Right renal cortex interstitium (tissue), 3 donors: ENCODE results near the gene CTNNA1. TPM values are rescaled to one million over a fixed set of nuclear protein-coding genes. Genes with fewer than 3 reads are reported as not detected.
"Not testable (repeated sequence)": the region's sequence is repeated elsewhere in the genome, so short reads cannot be mapped to it uniquely, and the experiment has no call there.

Source experiments
- DNase-seq, 3 donors: peaks; one replicate each; pipeline ENCODE4 v3.0.0-alpha.2; 2013; ENCODE audit warnings: low read depth in 3 of 3, low spot score in 2 of 3
- polyA plus RNA-seq, 3 donors: library from polyadenylated mRNA; unstranded; fragments of 120-200 nt; gene quantifications; one replicate each; pipeline ENCODE4 v1.2.1, GENCODE V29; 2013; ENCODE audit not compliant: insufficient read length in 3 of 3

CTNNA1 gene
- polyA plus RNA-seq, 3 donors, result 380 to 411 (median 404) TPM

DNA sequence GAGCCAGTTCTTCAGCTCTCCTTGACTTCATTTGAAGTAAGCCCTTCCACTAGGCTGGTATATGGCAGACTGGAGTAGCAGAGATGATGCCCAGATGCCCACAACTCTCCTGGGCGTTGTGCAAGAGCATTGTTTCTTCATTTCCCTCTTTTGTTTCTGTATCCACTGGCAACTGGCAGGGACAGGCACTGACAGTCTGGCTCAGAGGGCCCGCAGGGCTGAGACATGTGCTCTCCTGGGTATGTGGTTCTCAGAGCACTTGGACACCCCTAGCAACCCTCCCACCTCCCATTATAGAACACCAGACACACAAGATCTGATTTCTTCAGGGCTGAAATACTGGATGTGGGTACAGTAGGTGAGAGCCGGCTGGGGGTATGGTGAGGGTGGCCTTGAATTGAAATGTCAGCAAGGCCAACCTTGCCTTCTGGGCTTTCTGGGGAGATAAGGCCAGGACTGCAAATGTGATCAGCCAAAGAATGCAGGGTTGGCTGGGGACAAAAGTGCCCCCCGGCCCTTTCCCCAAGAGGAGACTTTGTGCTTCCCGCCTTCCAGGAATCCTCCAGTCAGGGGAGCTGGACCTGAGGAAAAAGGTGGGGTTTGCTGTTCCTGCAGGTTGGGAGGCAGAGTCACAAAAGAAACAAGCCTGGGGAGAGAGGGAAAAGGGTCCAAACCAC is 28.6 kb upstream of the CTNNA1 start:
- DNase-seq, result no peak

DNA sequence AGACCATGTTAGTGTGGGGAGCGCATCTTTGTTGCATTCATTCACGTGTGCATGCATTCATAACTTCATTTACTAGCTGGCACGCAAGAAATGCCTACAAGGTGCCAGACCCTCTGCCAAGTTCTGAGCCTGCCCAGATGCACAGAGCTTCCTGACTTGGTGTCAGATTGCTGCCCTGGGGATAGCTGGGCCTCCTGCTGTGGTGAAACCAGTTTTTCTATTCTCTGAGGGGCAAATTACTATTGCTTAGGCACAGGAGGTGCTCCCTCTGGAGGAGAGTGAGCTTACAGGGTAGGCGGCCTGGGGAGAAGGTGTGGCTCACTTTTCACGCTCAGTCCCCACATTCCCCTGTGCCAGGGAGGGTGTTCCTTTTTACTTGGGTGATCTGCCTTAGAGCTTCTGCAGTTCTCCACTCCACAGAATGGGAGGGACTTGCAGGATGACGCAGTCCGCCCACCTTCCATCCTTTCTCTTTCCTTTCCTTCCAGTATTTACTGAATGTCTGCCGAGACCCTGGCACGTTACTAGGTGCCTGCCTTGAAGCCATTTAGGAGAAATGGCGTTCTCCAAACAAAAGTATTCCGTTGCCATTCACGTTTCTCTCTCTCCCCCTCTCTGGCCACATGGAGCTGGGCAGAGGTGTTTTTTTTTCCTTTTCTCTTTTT is 27.9 kb upstream of the CTNNA1 start:
- DNase-seq, result peak in 1 of 3 donors; percentile 56

DNA sequence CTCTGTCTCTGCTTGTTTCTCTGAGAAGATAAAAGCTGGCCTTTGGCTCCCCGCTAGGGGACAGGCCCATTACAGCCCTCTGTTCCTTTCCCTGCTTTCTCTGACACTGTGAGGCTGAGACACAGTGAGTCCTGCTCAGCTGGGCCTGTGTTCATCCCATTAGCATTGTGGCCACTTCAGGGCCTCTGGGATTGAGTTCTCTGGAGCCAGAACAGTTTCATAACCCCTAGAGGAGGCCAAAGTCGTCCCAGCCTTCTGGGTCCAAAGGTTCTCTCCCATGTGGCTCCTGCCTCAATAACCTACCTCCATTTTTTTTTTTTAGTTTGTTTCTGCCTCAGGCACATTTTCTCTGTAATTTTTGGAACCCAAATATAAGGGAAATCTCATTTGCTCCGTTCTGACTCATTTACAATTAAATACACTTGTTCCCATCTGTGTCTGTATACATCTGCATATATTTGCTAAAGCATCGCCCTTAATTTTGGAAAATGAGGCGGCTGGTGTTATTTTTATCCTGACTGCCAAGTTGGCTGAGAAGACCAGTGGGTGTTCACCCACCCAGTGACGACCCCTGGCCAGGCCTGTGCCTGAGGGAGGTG is 27.3 kb upstream of the CTNNA1 start:
- DNase-seq, result no peak

DNA sequence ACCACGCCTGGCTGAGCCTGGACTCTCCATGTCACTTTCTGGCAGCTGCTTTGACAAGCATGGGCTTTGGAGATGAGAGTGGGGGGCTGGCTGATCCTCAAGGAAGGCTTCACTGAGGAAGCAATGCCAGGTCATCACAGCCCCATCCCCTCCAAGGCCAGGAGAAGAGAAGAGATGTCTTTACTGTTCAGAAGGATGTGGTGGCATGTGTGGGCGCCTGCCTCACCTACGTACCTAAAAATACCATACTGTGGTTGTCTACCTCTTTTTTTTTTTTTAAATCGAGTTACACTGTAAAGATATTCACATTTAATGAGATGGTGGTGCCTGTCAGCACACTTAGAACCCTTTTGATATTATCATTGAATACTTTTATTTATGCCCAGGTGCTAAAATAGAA is 26.4 kb upstream of the CTNNA1 start:
- DNase-seq, result no peak

DNA sequence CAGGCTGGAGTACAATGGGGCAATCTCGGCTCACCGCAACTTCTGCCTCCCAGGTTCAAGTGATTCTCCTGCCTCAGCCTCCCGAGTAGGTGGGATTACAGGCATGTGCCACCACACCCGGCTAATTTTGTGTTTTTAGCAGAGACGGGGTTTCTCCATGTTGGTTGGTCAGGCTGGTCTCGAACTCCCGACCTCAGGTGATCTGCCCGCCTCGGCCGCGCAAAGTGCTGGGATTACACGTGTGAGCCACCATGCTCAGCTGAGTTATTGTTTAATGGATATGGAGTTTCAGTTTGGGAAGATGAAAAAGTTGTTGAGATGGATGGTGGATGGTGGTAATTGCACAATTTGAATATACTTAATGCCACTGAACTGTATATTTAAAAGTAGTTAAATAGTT is 22.7 kb upstream of the CTNNA1 start:
- not testable (repeated sequence) for DNase-seq

DNA sequence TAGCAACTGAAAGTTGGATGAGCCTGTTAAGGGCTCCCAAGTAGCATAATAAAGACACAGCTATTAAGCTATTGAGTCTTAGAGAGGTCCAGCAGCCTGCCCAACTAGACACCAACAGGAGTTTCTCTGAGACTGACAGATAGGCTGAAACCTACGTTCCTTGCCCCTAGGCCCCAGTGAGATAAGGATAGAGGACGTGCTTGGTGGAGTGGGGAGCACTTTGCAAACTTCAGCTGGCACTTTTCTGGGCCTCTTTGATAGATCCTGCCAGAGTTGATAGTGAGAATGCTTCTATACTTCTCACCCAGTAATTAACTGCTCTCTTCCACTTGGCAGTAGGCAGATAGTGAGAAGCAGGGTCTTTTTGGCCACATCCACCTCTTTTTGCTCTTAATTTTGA is 20.8 kb upstream of the CTNNA1 start:
- no peak for DNase-seq

DNA sequence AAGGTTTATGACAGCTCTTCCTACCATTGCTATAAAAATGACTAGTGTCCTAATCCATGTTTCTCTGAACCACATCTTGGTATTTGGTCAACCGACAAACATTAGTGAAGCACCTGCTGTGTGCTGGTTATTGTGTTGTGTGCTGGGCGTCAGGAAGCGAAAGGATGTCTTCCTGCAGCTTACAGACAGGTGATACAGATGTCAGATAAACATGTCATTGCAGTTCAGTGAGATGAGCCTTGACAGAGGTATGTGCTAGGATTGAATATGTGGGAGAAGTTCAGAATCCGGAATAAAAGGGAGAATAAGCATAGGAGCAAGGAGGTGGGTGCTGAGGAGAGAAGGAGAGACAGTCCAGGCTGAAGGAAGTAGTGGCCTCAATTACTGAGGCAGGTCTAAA is 20.3 kb upstream of the CTNNA1 start:
- no peak for DNase-seq

DNA sequence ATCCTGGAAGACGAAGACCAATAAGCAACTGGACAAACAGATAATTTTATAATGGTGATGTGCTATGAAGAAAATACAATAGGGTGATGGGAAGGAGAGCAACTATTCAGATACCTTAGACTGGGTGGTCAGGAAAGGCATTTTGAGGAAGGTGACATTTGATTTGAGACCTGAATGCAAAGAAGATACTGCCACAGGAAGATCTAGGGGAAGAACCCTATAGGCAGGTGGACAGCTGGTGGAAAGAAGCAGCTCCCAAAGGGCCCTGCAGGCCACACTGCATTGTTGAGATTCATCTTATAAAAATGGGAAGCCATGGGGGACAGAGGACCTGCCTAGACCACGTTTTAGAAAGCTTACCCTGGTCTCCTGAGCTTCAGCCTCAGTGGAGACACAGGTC is 19.7 kb upstream of the CTNNA1 start:
- DNase-seq, result no peak

DNA sequence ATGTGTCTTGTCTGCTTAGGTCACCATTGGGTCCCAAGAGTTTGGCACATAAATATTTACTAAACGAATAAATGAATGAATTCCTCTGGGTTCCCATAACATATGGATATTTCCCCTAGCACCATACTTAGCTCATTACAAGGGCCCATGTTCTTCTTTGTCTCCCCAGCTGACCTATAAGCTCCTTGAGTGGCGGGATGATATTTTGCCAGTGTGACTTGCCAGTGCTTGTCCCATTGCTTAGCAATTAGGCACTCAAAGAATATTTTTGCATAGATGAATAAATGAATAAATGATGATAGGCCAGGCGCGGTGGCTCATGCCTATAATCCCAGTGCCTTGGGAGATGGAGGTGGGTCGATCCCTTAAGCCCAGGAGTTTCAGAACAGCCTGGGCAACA is 16.9 kb upstream of the CTNNA1 start:
- no peak for DNase-seq

DNA sequence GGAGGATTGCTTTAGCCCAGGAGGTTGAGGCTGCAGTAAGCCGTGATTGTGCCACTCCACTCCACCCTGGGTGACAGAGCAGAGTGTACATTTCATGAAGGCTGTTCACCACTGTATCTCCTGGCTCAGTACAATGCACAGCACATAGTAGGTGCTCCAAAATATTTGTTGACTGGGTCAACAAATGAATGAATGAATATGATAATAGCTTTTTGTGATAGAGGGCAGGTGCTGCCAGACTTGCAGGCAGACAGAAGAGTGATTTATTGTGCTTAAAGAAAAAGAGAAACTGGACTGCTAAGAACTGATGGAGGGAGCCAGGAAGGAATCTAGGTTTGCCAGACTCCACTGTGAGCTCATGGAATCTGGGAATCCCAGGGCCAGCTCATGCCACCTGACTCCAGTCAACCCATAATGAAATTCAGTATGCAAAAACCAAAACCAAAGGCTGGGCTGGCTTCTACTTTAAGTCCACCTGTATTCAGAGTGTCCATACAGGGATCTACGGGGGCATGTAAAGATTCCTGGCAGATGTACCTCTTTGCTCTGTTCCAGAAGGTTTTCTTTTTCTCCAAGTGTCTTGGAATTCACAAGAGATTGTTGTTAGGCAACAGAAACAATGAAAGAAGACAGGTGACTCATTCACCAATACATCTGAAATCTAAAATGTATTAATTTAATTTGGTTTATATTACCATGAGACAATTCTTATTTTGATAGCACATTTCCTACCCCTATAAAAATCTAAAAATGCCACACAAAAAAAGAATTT is 15.5 kb upstream of the CTNNA1 start:
- no peak for DNase-seq

DNA sequence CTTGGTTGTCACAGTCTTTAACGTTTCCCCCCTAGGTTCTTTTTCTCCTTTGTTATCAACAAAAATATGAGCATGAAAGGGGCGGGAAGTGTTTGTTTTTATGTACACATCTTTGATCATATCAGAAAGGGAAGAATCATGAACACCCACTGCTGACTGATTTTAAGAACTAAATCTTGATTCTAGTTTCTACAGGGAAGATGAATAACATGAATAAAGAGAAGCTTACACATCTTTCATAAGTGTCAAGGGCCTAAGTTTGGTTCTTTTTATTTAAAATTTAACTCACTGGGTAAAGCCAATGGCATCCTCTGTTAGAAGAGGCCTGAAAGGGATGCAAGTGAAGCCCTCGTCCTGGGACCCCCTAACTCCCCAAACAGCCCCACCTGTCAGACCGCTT is 14.8 kb upstream of the CTNNA1 start:
- no peak for DNase-seq

DNA sequence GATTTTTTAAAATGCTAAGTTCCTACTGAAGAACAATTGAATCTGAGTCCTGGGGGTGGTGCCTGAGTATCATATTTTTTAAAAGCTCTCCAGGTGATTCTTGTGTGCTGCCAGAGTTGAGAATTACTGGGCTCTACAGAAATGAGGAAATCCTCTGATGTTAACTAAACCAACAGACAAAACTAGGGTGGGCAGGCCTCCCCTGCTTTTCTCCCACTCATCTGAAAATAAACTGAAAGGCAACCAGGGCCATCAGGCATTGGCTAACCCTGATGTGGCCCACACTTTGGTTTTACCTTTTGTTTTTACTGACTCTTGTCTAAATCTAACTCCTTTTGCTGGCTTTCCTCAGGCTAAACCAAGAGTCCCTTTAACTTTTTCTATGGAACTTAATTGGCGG is 13.3 kb upstream of the CTNNA1 start:
- DNase-seq, result no peak

DNA sequence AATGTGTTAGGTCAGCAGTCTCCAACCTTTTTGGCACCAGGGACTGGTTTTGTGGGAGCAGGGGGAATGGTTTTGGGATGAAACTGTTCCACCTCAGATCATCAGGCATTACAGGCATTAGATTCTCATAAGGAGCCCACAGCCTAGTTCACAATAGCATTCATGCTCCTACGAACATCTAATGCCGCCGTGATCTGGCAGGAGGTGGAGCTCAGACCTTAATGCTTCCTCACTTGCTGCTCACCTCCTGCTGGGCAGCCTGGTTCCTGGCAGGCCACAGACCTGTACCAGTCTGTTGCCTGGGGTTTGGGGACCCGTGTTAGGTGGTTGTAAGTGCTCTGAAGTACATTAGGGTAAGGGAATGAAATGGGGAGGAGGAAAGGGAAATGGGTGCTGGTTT is 9.7 kb upstream of the CTNNA1 start:
- no peak for DNase-seq

DNA sequence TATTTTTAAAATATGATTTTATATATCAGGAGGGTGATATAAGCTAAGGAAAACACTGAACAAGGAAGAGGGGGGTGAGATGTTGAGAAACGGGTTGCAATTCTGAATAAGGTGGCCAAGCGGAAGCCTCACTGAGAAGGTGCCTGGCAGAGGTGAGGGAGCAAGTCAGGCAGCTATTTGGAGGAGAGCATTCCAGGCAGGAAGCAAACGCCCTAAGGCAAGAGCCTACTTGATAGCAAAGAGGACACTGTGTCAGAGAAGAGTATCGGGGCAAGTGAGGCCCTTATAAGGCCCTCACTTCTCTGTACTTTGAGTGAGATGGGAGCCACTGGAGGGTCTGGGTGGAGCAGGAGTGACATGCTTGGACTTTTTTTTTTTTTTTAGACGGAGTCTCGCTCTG is 8.0 kb upstream of the CTNNA1 start:
- no peak for DNase-seq

DNA sequence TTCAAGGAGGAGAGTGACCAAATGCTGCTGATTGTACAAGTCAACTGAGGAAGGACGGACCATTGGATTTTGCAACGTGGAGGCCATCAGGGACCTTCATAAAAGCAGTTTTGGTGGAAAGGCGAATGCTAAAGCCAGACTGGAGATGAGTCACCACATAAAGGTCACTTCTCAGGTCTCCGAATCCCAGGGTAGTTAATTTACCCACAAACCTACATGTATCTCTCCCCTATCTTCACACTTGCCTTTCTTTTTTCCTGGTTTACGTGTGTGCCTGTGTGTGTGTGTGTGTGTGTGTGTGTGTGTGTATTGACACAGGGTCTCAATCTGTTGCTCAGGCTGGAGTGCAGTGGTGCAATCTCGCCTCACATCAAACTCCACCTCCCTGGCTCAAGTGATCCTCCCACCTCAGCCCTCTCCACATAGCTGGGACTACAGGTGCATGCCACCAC is 4.6 kb upstream of the CTNNA1 start:
- no peak for DNase-seq

DNA sequence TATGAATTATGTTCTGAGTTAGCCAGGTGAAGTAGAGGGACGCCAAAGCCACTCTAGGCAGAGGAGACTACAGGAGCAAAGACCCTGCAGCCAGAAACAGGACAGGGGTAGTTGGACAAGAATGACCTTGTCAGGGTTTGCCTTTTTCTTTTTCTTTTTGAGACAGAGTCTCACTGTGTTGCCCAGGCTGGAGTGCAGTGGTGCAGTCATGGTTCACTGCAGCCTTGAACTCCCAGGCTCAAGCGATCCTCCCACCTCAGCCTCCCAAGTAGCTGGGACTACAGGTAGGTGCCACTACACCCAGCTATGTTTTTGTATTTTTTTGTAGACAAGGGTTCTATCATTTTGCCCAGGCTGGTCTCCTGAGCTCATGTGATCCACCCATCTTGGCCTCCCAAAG is 1.9 kb upstream of the CTNNA1 start:
- DNase-seq, result not testable (repeated sequence)

DNA sequence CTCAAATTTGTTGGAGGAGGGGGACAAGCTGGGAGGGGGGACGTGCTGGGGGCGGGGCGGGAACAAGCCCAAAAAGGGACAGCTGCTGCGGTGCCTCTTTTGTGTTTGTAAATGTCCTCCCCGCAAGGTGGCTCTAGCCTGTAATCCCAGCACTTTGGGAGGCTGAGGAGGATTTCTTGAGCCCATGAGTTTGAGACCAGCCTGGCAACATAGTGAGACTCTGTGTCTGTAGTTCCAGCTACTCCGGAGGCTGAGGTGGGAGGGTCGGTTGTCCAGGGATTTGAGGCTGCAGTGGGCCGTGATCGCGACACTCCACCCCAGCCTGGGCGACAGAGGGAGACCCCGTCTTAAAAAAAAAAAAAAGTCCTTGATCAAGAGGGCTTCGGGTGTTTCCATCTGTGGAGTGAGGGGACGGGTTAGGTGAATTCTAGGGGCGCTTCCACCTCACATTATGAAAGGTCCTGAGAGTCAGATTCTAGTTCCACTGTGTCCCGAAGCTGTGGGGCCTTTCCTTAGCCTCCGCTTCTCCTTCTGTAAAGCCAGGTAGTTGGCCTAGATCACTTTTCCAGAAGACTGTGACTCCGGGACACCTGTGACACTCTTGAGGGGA is 779 bp upstream of the CTNNA1 start:
- DNase-seq, result peak in 1 of 3 donors; percentile 10

DNA sequence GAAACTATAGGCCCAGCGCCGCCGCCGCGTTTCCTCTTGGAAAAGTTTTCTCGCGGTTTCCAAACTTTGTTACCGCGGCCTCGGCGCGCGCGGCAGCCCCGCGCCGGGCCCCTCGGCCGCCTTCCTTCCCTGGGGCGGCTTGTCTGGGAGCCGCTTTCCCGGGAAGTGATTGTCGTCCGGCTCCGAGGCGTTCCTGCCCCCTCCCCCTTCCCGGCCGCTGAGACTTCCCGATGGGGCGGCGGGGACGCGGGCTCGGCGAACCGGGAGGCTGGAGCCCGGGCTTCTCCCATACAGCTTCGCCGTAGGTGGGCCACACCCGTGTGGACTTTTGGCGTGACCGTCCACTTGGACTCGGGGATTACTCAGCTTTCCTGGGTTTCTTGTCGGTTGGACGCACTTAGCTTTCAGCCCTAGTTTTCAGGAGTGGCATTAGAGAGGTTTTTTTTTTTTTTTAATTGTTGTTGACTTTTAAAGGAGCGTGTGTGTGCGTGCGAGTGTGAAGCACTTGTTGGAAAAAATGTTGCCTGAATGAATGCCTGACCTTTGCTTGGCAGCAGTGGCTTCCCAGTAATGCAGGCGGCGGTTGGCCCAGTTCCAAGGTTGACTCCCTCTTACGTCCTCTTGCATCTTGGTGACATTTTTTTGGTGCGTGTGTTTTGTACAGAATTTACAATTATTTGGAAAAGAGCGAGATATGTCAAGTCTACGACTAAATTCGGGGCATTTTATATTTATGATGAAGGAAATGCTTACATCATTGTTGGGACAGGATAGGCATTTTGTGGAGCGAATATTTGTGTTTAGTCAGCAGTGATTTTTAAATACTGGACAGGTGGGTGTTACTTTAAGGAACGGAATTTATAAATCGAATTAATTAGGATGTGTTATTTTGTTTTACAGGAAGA is 821 bp downstream of the CTNNA1 start:
- DNase-seq, result peak; percentile 73 to 81 (median 79)

DNA sequence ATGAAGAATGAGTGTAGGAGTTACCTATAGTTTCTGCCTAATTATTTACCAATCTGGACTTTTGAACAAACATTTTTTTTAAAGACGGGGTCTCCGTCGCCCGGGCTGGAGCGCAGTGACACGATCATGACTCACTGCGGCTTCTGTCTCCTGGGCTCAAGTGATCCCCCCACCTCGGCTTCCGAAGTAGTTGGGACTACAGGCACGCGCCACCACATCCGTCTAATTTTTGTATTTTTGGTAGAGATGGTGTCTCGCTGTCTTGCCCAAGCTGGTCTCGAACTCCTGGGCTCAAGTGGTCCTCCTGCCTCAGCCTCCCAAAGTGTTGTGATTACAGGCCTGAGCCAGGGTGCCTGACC is 1.5 kb downstream of the CTNNA1 start:
- no peak for DNase-seq
